ENCODE data around the gene CYTH4.
A peak's percentile ranks its signal among the peaks of the same experiment; 100 is the strongest.
"Not testable (repeated sequence)": the region's sequence is repeated elsewhere in the genome, so short reads cannot be mapped to it uniquely, and the experiment has no call there.

Gene CYTH4

DNA sequence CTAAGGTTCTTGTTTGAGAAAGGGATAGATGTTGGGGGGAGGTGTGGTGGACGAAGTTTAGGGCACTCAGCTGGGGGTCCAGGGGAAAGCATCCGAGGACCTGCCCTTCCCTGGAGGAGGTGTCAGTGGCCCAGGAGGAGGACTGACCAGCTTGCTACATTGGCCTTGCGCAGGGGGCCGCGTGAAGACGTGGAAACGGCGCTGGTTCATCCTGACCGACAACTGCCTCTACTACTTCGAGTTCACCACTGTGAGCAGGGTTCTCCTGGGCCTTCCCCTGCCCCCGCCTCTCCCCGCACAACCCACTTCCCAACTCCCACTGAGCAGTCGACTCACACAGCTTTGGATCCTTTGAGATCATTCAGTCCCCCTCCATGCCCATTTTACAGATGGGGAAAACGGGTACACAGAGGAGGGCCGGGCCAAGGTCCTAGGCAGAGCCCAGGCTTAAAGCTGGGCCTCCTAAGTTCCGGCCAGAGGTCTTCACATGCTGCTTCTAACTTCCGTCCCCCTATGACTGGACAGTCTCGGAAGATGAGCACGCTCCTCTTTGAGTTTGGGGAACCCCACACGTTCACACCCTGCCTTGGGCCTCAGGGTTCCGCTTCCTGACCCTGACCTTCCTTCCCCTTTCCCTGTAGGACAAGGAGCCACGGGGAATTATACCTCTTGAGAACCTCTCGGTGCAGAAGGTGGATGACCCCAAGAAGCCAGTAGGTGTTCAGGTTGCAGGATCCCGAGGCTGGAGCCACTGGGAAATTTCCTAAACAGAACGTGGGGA lies 28.7 kb downstream of the CYTH4 start:
- no peak for DNase-seq (ENCODE audit: low read depth)

DNA sequence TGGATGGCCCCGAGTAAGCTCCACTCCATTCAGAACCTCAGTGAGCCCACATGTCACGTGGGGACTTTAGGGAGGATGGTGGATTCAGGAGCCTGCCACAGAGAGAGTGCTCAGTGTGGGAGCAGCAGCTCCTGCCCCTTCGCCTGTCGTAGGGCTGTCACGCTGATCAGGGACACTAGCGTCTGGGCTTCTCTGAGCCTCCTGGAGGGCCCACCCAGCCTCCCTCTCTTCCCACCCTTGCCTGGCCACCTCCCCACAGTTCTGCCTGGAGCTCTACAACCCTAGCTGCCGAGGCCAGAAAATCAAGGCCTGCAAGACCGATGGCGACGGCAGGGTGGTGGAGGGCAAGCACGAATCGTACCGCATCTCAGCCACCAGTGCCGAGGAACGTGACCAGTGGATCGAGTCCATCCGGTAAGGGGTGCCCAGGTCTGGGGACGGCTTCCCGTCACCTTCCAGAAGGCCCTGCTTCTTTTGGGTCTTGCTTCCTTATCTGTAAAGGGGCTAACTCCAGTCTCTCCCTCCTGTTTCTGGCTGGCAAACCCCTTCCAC lies 29.5 kb downstream of the CYTH4 start:
- DNase-seq (ENCODE audit: low read depth), result no peak

DNA sequence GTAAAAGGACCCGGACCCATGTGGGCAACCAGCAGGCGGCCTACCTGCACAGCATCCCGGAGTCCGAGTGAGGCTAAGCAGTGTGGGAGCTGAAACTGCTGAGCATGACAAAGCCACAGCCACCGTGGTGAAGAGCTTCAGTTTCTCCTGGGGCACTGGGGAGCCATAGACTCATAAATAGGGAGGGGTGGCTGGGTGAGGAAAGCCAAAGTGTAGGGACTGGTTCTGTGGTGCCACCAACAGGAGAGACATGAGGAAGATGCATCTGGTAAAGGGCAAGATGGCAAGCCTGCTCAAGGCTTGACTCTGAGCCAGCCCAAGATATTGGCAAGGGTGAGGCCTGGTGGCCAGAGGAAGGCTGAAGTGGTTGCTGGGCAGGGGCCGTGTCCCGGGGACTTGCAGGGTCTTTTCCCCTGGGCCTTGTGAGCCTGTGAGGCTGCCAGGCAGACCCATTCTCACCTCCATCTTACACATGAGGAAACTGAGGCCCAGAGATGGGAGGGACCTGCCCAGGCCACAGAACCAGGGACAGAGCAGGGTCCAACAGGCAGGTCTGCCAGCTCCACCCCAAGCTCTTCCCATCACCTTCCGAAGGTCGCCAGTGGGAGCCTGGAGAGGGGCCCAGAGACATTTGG lies 30.4 kb downstream of the CYTH4 start:
- DNase-seq (ENCODE audit: low read depth), result no peak

DNA sequence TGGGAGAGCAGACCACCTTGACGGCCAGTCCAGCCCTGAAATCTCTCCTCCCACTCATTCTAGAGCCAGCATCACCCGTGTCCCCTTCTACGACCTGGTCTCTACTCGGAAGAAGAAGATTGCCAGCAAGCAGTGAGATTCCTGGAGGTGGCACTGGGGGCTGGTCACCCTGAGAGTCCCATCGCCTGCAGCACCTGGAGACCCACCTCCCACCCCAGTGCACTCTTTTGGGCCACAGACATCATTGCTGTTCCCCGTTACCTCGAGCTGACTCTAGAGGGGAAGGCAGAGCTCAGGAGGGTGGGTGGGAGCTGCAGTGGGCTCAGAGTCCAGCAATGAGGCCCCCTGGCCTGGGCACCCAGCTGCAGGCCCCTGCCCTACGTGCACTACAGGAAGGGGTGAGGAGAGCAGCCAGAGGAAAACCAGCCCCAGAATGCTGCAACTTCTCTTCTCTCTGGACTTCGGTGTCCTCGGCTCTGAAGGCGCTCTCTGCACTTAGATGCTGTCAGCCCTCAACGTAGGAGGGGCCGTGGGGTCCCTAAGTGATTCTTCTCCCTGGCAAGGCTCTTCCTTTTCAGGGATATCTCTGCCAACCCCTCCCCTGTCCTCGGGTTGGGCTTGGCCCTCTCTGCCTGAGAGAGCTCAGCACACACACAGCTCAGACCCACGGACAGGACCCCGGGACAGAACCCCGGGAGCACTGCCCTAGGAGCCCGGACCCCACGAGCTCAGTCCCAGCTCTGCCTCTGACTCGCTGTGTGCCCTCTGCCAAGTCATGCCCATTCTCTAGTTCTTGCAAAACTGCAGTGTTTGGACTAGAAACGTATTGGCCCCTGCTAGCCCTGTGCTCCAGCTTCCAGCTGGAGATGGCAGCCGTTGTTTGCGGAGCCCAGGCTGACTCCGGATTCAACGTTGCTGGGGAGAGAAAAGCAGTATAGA lies 31.3 kb downstream of the CYTH4 start:
- DNase-seq (ENCODE audit: low read depth), result no peak

DNA sequence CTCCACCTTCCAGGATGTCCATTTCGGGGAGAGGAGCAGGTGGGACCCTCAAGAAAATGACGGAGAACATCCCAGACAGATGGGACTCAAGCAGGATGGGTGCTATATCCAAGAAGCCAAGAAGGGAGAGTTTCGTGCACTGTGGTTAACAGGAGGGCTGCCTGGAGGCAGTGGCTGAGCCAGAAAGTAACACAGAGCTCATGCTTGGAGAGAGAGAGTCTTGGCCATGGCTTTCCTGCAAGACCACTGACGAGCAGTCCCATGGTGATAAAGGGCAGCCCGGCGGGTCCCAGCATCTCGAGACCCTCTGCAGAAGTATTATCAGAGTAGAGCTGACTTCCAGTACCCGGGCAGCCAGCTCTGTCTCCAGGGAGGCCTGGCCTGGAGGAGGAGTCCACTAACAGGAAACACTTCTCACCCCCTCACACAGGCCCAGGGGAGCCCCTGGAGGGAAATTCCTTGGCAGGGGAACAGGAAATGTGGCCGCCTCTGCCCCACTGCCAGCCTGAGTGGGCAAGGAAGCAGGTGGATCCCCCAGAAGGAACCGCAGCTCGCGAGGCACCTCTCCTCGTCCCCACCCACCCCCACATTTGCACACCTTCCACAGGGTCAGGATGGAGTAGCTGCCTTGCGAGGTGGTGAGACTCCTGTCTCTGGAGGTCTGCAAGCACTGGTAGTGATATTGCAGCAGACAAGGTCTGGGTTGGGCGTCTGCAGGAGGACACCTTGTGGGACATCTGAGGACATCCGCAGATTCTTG lies 32.2 kb downstream of the CYTH4 start:
- peak; percentile 32 for DNase-seq (ENCODE audit: low read depth)

DNA sequence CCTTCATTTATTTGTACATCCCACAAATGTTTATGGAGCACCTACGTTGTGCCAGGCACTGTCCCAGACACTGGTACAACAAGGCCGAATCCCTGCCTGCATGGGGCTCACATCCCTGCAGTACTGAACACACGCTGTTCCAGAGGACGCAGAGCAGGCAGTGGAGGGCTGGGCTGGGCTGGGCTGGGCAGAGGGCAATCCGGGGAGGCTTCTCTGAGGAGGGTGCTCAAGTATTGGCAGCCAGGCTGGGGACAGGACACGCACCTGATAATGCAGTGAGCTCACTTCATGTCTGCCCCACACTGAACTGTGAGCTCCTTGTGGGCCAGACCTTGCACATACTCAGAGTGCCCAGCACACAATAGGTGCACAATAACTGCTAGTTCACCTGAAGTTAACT lies 34.1 kb downstream of the CYTH4 start:
- DNase-seq (ENCODE audit: low read depth), result no peak

DNA sequence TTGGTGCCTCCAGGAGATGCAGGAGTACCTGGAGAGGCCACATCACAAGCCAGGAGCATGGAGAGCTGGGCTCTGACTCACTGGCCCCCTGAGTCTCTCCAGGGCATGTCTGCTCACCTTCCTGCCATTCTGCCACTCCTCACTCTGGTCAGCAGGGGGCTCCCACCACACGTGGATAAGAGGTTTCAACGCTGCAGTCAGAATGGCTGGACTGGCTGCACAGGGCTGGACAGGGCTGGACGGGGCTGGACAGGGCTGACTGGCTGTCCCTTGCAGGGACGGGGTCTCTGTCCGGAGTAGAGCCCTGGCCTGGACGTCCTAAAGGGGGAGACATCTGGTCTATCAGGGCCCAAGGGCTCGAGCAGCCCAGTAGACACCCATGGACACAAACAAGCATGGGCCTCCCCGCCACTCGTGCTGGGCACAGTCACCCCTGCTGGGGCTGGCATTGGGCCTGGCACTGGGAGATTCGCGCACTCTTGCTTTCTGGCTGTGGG lies 34.6 kb downstream of the CYTH4 start:
- DNase-seq (ENCODE audit: low read depth), result peak; percentile 54

DNA sequence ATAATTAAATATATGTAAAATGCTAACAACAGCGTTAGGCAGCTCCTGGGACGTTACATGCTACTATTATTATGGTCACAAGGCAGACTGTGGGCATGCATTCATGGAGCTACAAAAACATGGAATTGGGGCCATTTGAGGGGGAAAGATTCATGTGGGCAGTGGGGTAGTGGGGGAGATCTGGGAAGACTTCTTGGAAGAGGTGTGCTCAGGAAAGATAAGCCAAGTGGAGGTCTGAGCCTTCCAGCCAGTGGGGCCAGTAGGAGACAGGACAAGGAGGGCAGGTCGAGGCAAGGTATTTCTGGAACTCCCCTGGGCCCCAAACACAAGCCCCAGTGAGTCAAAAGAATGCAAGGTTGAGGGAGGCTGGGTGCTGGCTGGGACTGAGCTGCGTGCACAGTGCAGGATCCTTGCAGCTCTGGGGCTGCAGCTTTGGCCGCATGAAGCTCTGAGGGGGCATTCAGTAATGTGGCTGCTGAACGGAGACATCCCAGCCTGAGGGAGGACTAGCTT lies 35.4 kb downstream of the CYTH4 start:
- no peak for DNase-seq (ENCODE audit: low read depth)

DNA sequence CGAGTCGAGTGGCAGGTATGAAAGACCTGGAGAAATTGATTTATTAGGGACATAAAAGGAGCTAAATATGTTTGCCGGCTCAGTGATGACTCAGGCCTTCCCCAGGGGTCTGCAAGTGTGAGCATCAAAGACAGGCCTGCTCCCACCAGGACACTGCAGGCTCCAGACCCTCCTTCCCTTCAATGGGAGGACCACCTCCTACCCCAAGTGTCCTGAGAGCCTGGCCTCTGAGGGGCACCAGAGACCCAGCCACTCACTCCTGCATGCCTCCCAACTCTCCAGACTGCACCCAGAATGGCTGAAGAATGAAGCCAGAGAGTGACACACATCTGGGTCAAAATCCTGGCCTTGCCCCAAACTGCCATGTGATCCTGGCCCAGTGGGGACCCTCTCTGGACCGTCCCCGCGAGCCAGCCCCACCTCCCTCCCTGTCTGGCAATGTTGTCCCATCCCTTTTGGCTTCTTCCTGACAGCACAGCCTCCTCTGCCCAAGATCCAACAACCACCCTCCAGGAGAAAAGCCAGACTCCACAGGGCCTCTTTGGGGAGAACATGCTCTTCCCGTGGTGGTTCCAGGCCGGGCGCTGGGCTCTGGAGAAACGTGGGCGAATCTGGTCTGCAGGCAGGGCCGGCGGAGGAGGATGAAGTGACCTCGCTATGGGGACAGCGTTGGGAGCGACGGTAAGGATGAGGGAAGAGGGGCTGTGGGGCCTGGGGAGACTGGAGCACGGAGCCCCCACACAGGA lies 36.2 kb downstream of the CYTH4 start:
- no peak for DNase-seq (ENCODE audit: low read depth)

DNA sequence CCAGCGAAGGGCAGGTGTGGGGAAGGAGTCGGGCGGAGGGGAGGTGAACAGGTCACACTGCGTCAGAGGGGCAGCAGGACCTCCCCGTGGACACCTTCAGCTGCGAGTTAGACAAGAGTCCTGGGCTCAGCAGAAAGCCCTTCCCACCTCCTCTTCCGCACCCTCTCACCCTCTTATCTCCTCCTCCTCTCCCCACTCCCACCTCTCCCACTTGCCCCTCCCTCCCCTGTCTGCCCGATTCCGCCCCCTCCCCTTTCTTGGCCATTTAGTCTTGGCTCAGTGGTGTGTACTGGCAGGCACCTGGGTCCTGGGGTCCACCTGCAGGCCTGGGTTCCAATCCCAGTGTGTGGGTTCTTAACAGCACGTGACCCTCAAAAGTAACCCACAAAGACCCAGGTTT lies 37.2 kb downstream of the CYTH4 start:
- DNase-seq (ENCODE audit: low read depth), result no peak

DNA sequence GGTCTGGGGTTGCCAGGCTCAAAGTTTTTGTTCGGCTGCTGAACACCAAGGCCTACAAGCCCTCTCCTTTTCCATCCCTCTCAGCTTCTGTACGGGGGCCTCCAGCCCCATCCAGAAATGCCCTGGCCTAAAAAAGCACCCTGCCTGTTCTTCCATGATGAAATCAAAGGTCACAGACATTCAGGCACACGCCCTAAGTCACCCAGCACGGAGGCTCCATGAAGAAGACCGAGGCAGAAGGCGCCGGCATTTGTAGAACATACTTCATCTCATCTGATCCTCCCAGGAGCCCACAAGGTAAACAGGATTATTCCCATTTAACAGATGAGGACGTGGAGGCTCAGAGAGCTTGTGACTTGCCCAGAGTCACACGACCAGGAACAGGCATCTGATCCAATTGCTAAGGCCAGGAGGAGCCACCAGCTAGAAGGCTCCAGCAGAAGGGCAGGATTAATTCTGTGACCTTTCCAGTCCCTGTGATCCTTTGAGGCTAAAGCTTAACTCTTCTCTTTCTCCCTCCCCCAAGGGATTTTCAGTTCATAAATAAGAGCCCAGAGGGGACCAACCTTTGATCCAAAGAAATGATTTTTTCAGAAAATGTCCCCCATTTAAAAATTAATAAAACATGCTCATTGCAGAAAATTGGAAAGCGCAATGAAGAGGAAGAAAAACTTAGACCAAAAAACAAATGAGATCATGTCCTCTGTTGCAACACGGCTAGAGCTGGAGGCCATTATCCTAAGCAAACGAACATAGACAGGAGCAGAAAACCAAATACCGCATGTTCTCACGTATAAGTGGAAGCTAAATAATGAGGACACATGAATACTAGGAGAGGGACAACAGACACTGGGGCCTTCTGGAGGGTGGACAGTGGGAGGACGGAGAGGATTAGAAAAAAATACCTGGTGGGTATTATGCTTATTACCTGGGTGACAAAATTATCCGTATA lies 38.7 kb downstream of the CYTH4 start:
- no peak for DNase-seq (ENCODE audit: low read depth)

DNA sequence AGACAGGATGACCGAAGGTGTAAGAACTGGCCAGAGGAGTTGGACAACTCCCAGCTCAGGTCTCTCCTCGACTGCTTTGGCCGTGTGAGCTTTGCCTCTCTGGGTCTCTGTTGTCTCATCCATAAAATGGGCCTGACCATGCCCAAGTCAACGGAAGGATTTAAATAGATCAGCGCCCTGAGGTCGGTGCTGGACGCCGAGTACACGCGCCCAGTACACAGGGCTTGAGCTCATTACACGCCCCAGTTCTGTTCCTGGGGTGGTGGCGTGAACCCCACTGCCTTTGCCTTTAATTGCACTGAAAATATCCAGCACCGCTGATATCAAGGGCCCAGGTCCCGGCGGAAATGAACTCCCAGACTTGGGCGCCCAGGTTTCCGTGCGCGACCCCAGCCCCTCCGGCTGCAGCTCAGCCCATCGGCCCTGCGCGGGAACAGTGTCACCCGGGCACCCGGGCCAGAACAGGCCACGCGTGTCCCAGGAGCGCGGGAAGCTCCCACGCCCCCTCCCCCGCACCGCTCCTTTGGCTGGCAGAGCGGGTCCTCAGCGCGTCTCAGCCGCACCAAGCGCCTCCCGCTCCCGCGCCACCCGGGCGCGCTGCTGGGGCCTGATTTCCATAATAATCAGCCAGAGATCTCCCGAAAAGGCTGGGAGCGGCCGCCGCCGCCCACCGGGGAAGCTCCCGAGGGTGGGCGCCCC lies 42.2 kb downstream of the CYTH4 start:
- no peak for DNase-seq (ENCODE audit: low read depth)

DNA sequence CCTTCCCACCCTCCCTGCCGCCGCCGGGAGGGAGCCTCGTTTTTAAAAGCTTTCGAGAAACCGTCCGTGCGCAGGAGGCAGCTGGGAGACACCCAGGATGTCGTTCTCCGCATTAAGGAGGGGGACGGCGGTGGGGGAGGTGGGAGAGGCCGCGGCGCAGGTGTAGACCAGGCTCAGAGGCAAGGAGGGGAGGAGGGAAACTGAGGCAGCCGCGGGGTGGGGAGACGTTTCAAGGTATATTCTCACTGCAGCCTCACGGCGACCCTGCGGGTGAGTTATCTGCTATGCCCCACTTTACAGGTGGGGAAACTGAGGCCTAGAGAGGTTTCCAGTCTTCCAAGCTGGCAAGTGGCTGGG lies 42.7 kb downstream of the CYTH4 start:
- DNase-seq (ENCODE audit: low read depth), result no peak

DNA sequence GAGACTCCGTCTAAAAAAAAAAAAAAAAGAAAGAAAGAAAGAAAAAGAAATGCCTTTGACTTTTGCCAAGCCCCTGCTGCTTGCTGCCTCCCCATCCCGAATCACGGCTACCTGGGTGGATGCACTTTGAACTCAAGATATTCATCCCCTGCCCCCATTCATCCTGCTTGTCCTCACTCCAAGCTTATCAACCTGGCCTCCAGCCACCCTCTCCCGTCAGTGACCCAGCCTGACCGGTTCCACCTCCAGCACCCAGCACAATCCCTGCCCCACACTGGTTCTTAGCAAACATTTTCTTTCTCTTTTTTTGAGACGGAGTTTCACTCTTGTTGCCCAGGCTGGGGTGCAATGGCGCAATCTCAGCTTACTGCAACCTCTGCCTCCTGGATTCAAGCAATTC lies 44.4 kb downstream of the CYTH4 start:
- no peak for DNase-seq (ENCODE audit: low read depth)

DNA sequence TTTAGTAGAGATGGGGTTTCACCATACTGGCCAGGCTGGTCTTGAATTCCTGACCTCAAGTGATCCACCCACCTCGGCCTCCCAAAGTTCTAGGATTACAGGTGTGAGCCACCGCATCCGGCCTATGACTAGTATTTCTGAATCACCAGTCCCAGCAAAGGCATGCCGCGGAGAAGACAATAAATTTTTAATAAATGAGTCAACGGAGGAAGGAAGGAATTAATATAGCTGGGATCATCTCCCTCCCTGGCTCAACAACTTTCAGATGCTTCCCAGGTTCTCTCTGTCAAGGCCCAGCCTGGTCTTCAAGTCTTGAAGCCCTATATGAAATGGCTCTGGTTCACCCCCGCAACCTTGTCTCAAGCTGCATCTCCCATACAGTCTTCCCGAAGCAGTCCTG lies 45.7 kb downstream of the CYTH4 start:
- no peak for DNase-seq (ENCODE audit: low read depth)

DNA sequence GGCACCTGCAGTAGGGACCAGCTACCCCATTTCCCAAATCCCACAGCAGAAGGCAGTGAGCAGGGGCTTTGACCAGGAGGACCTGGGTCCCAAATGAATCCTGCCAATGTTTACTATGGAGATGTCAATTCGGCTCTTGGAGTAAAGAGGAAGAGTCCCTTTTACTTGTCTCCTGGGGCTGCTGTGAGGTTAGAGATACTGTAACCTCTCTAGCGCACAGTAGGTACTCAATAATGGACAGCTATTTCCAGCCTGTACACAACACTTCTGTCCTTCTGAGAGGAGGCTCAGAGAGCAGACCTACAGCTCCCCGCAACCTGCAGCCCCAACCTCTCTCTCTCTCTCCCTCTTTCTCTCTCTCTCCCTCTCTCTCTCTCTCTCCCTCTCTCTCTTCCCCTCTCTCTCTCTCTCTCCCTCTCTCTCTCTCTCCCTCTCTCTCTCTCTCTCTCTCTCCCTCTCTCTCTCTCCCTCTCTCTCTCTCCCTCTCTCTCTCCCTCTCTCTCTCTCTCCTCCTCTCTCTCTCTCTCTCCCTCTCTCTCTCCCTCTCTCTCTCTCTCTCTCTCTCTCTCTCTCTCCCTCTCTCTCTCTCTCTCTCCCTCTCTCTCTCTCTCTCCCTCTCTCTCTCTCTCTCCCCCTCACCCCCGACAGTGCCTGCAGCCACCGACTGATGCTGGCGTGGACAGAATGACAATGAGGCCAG lies 46.4 kb downstream of the CYTH4 start:
- not testable (repeated sequence) for DNase-seq (ENCODE audit: low read depth)

DNA sequence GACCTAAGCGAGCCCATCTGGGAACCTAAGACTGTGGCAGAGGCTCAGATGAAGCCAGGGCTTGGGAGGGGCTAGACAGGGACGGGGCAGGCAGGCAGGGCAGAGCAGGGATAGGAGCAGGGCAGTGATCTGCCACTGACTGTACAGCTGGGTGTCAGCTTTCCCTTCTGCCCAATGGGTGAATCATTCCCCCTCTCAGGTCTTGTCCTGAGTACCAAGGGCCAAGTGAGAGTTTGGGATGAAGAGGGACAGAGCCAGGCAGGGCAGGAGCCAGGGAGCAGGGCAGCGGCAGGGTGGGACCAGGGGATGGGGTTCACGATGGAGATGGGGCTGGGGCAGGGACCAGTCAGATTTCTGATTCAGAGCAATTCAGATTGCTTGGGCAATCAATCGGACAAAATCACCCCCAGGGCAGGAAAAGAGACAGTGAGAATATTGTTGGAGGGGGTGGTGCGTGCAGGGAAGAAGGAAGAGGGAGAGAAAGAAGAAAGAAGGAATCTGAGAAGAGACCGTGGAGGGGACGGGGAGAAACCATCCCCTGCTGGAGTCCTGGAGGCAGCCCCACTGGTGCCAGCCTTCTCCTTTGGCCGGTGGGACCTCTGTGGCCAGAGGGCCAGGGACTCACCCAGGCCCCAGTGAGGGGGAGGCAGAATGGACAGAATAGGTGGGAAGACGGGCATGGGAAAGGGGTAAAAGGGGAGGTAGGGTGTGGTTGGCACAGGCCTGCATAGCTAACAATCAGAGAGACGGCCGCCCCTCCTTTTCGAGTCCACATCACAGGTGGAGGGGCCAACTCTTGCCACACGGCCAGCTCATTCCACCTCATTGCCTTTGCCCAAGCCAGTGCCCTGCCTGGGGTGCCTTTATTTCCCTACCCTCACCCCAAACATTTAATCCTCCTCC lies 47.2 kb downstream of the CYTH4 start:
- DNase-seq (ENCODE audit: low read depth), result no peak

Data from activated gamma-delta T cell treated with anti-CD3 and anti-CD28 coated beads, Interleukin-2, amount 50 U/mL, for 16 hours (primary cell).